IMR-90 (cell line): Measurements from ENCODE around the gene ATP6V1E1. TPM values are rescaled to one million over a fixed set of nuclear protein-coding genes. Genes with fewer than 3 reads are reported as not detected.

Experiments used
- ATAC-seq: fragments of 200-7000 bp; cut with Tn5 transposase; 2 replicates; pipeline ENCODE4 v1.9.1; 2020; ENCODE audit warnings: low read depth, mild to moderate bottlenecking, moderate library complexity
- BruUV-seq: library from RNA; stranded (reverse); fragments of 400-500 nt; replicated peaks from 2 replicates; lab custom pipeline; 2021; lab: Mats Ljungman, UMichigan
- CTCF ChIA-PET: fragments of 300-600 bp; formaldehyde crosslinking; extraction: SDS; loops from one replicate; lab custom pipeline; 2021; ENCODE audit warnings: antibody characterized with exemption; lab: Yijun Ruan, JAX
- POLR2A ChIA-PET: fragments of 300-600 bp; sonication (Branson Sonifier 250); formaldehyde crosslinking; loops from one replicate; lab custom pipeline; 2022; ENCODE audit warnings: antibody characterized with exemption; ENCODE audit not compliant: unreplicated experiment; lab: Charles Lee
- DNase-seq: peaks from one replicate; pipeline ENCODE4 v3.0.0; 2013
- H2AFZ ChIP-seq: replicated peaks from 2 replicates; pipeline ENCODE3; 2013; ENCODE audit warnings: low read length, mild to moderate bottlenecking; ENCODE audit not compliant: poor library complexity
- H2AK5ac ChIP-seq: 2 replicates; pipeline ENCODE4 v1.6.1; 2013; ENCODE audit warnings: low read depth, low read length, inconsistent platforms
- H2AK9ac ChIP-seq: replicated peaks from 2 replicates; pipeline ENCODE3; 2013; ENCODE audit warnings: mild to moderate bottlenecking, low read depth, low read length, moderate library complexity; ENCODE audit not compliant: poor library complexity
- H2BK120ac ChIP-seq: 2 replicates; pipeline ENCODE4 v1.6.1; 2013; ENCODE audit warnings: low read depth, low read length, inconsistent platforms
- H2BK15ac ChIP-seq: 3 replicates; pipeline ENCODE4 v1.6.1; 2013; ENCODE audit warnings: low read depth, low read length, inconsistent platforms
- H2BK20ac ChIP-seq: 2 replicates; pipeline ENCODE4 v1.6.1; 2013; ENCODE audit warnings: low read depth, mild to moderate bottlenecking, inconsistent platforms, low read length, moderate library complexity
- H2BK5ac ChIP-seq: 2 replicates; pipeline ENCODE4 v1.6.1; 2013; ENCODE audit warnings: mild to moderate bottlenecking, low read depth, low read length, inconsistent platforms; ENCODE audit not compliant: poor library complexity, severe bottlenecking
- H3K14ac ChIP-seq: replicated peaks from 2 replicates; pipeline ENCODE4 v1.6.1; 2013; ENCODE audit warnings: low read depth, low read length, inconsistent platforms
- H3K18ac ChIP-seq: 2 replicates; pipeline ENCODE4 v1.6.1; 2013; ENCODE audit warnings: low read depth, low read length, control low read depth
- H3K23ac ChIP-seq: 2 replicates; pipeline ENCODE4 v1.6.1; 2013; ENCODE audit warnings: low read depth, low read length, inconsistent platforms
- H3K27ac ChIP-seq: 2 replicates; pipeline ENCODE4 v1.5.1; 2013; ENCODE audit warnings: mild to moderate bottlenecking, control low read depth, low read length; ENCODE audit not compliant: insufficient read depth
- H3K27me3 ChIP-seq: 2 replicates; pipeline ENCODE4 v1.6.1; 2013; ENCODE audit warnings: low read length; ENCODE audit not compliant: control insufficient read depth, insufficient read depth
- H3K36me3 ChIP-seq: 2 replicates; pipeline ENCODE4 v1.6.1; 2013; ENCODE audit warnings: low read length, mixed read lengths; ENCODE audit not compliant: control insufficient read depth, insufficient read depth
- H3K4ac ChIP-seq: 2 replicates; pipeline ENCODE4 v1.6.1; 2013; ENCODE audit warnings: low read depth, low read length, inconsistent platforms
- H3K4me1 ChIP-seq: 2 replicates; pipeline ENCODE4 v1.6.1; 2013; ENCODE audit warnings: low read length, mixed read lengths; ENCODE audit not compliant: control insufficient read depth, insufficient read depth
- H3K4me2 ChIP-seq: 2 replicates; pipeline ENCODE4 v1.6.1; 2013; ENCODE audit warnings: low read depth, mild to moderate bottlenecking, control low read depth, low read length, moderate library complexity
- H3K4me3 ChIP-seq: 2 replicates; pipeline ENCODE4 v1.5.1; 2013; ENCODE audit warnings: low read depth, mild to moderate bottlenecking, control low read depth, low read length, moderate library complexity; ENCODE audit not compliant: insufficient read depth
- H3K56ac ChIP-seq: 2 replicates; pipeline ENCODE4 v1.6.1; 2013; ENCODE audit warnings: low read length, inconsistent platforms; ENCODE audit not compliant: insufficient read depth; ENCODE audit errors: extremely low read depth
- H3K79me1 ChIP-seq, 2 experiments: 2 replicates each; pipeline ENCODE4 v1.6.1; 2013; ENCODE audit warnings: low read length in 2 of 2, inconsistent platforms in 1 of 2, low read depth in 1 of 2
- H3K9ac ChIP-seq: 2 replicates; pipeline ENCODE4 v1.6.1; 2013; ENCODE audit warnings: low read depth, low read length, control low read depth
- H3K9me1 ChIP-seq: 2 replicates; pipeline ENCODE4 v1.6.1; 2013; ENCODE audit warnings: low read length, inconsistent platforms; ENCODE audit not compliant: insufficient read depth
- H3K9me3 ChIP-seq: 2 replicates; pipeline ENCODE4 v1.6.1; 2013; ENCODE audit warnings: low read length; ENCODE audit not compliant: control insufficient read depth, insufficient read depth
- H4K20me1 ChIP-seq: 2 replicates; pipeline ENCODE4 v1.6.1; 2013; ENCODE audit warnings: low read length, inconsistent platforms; ENCODE audit not compliant: insufficient read depth
- H4K5ac ChIP-seq: 2 replicates; pipeline ENCODE4 v1.6.1; 2013; ENCODE audit warnings: mild to moderate bottlenecking, low read depth, low read length, control low read depth
- H4K8ac ChIP-seq, 2 experiments: 2 replicates each; pipeline ENCODE4 v1.6.1; 2013; ENCODE audit warnings: low read depth in 2 of 2, low read length in 2 of 2, control low read depth in 1 of 2, inconsistent platforms in 1 of 2
- H4K91ac ChIP-seq: 2 replicates; pipeline ENCODE4 v1.6.1; 2013; ENCODE audit warnings: low read depth, low read length, inconsistent platforms; ENCODE audit not compliant: insufficient read depth
- FOS ChIP-seq: fragments of 150-350 bp; IDR thresholded peaks from 2 replicates; pipeline ENCODE4 v1.6.1; 2016; ENCODE audit warnings: low read depth, low read length
- MAFK ChIP-seq: IDR thresholded peaks from 2 replicates; pipeline ENCODE4 v1.6.1; 2012; ENCODE audit warnings: low read depth, low read length, improper control_type of control experiment
- WGBS, 2 experiments: methylation state at CpG; one replicate each; pipeline versions ENCODE4 v1.1.5 to v1.1.7; 2013; ENCODE audit warnings: missing lambda C conversion rate in 2 of 2; ENCODE audit not compliant: insufficient read length in 1 of 2; ENCODE audit errors: extremely low coverage in 2 of 2; 5-methylcytosine and 5-hydroxymethylcytosine counted together
- dilution Hi-C: fragments of 300-500 bp; cut with HindIII; formaldehyde crosslinking; loops from one replicate; pipeline ENCODE4 v1.14.3; 2018; ENCODE audit warnings: low sequenced_read_pairs; ENCODE audit not compliant: unreplicated experiment
- in situ Hi-C: fragments of 300-500 bp; cut with MboI; formaldehyde crosslinking; loops from 3 replicates; pipeline ENCODE4 v1.14.3; 2019; ENCODE audit warnings: low sequenced_read_pairs, inconsistent platforms, mixed read lengths
- intact Hi-C: fragments of 100-400 bp; cut with micrococcal nuclease; formaldehyde crosslinking; loops from 2 replicates; pipeline ENCODE4 v1.10.0; 2022
- polyA plus RNA-seq, 3 experiments: library from polyadenylated mRNA; depleted of rRNA; stranded (reverse); fragments of >200 nt; gene quantifications; 2 replicates each; pipeline ENCODE4 v1.2.3, GENCODE V29; 2012; ENCODE audit warnings: low replicate concordance in 1 of 3
- total RNA-seq: library from RNA; depleted of rRNA; stranded (reverse); fragments of >200 nt; gene quantifications from 2 replicates; pipeline ENCODE4 v1.2.3, GENCODE V29; 2012

The ATP6V1E1 gene
- total and polyA plus RNA-seq, 2 of the 4 experiments (the other 2 are of a cell fraction): 144 to 148 TPM

DNA sequence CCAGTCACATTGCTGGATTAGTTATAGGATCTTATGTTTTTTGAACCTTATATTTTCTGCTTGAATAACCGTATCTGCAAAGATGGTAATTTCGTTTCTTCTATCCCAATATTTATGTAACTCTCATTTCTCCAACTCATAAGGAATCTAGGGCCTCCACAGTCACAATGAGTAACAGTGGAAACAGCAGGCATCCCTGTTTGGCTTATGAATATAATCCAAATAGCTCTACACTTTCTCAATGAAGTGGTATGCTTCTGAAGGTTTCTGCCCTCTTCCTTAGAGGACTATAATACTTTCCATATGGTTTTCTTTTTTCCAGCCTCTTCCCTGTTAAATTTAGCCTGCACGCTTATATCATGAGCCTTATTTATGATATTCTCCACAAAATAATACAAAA, 16.5 kb downstream of the ATP6V1E1 start:
- H3K4ac ChIP-seq: no peak overlapping the region
- no peak overlapping the region for H3K18ac ChIP-seq
- no peak overlapping the region for H2BK120ac ChIP-seq
- H4K5ac ChIP-seq: no peak overlapping the region
- peaks cover 38% of the 10 kb centered on the region for H3K36me3 ChIP-seq
- H4K91ac ChIP-seq: no peak overlapping the region
- H3K14ac ChIP-seq: no peak overlapping the region
- H3K27ac ChIP-seq: no peak overlapping the region
- H3K9me1 ChIP-seq: no peaks in the 10 kb centered on the region
- no peaks in the 10 kb centered on the region for H3K9me3 ChIP-seq
- ChIA-PET CTCF (no interaction called here), POLR2A (no interaction called here)
- WGBS, 2 experiments: no CpG with 5 or more reads among the region's 3 CpGs
- no peak overlapping the region for H3K56ac ChIP-seq
- H2AK5ac ChIP-seq: no peak overlapping the region
- no peak overlapping the region for H2AK9ac ChIP-seq
- H2BK20ac ChIP-seq: no peak overlapping the region
- H2BK5ac ChIP-seq: no peak overlapping the region
- no peak overlapping the region for H2BK15ac ChIP-seq
- H3K4me1 ChIP-seq: no peaks in the 10 kb centered on the region
- H3K4me3 ChIP-seq: no peak overlapping the region
- no peak overlapping the region for H3K4me2 ChIP-seq
- H4K8ac ChIP-seq: no peak overlapping the region
- ATAC-seq (peak; percentile 92), DNase-seq (peak; percentile 57)
- peaks cover 3% of the 10 kb centered on the region; the same call in 1 of the 2 replicates for H4K20me1 ChIP-seq
- in situ Hi-C loops: no loop called here
- intact Hi-C loops: no loop called here
- H3K23ac ChIP-seq: no peak overlapping the region
- peaks cover 7 to 24% of the 10 kb centered on the region in 2 experiments for H3K79me1 ChIP-seq
- BruUV-seq: no TSS peak
- H3K9ac ChIP-seq: no peak overlapping the region
- H3K27me3 ChIP-seq: no peaks in the 10 kb centered on the region
- no peak overlapping the region for H2AFZ ChIP-seq
- no peak for TF ChIP-seq MAFK
- TF ChIP-seq FOS: no peak
- dilution Hi-C loops: no loop called here
